GM19351 (cell line): ENCODE measurements around the gene MYG1.
A peak's percentile ranks its signal among the peaks of the same experiment; 100 is the strongest.
"Not testable (repeated sequence)": the region's sequence is repeated elsewhere in the genome, so short reads cannot be mapped to it uniquely, and the experiment has no call there.

Experiments used
- ATAC-seq: cut with Tn5 transposase; IDR thresholded peaks from one replicate; pipeline ENCODE4 v1.9.1; 2021; ENCODE audit warnings: mild to moderate bottlenecking, moderate library complexity; ENCODE audit not compliant: unreplicated experiment

The MYG1 gene

DNA sequence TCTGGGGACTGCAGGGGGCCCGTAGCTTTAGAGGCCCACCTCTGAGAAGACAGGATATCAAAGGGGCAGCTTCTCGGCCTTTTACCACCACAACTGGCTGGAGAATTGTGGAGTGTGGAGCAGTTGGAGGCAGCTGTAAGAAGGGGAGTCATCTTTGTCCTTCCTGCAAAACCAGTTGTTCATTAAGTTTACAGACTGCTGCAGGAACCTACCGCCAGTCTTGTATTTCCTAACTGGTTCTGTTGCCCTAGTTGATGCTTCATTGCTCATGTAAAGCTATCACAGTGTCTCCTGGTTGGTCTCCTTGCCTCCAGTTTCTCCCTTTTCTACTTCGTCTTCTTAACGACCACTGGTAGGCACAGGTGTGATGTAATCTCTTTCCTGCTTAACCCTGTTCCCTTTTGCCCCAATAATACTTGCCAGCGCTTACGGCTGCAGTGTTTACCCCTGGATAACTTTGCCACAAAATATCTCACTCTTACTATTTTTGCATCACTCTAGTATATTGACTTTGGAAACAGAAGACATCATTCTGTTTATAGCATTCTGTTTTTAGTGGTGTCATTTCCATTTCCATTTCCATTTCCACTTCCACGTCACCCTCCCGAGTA is 19.5 kb upstream of the MYG1 start:
- ATAC-seq: no peak

DNA sequence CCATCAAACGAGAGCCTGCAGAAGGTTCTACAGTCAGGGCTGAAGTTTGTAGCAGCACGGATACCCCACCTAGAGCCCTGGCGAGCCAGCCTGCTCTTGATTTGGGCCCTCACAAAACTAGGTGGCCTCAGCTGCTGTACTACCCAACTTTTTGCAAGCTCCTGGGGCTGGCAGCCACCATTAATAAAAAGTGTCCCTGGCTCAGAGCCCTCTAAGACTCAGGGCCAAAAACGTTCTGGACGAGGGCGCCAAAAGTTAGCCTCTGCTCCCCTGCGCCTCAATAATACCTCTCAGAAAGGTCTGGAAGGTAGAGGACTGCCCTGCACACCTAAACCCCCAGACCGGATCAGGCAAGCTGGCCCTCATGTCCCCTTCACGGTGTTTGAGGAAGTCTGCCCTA is 13.0 kb upstream of the MYG1 start:
- no peak for ATAC-seq

DNA sequence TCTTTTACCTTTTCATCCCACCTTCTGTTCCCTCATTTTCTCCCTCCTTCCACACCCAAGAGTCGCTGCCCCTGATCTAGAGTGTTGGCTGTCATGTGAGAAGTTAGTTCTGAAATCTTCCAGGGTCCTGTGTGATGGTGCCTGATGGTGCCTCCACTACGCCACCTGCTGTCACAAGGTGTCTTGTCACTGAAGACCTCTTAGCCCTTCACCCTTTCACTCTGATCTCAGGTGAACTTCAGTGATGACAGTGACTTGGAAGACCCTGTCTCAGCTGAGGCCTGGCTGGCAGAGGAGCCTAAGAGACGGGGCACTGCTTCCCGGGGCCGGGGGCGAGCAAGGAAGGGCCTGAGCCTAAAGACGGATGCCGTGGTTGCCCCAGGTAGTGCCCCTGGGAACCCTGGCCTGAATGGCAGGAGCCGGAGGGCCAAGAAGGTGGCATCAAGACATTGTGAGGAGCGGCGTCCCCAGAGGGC is 11.7 kb upstream of the MYG1 start:
- ATAC-seq: peak; percentile 53

DNA sequence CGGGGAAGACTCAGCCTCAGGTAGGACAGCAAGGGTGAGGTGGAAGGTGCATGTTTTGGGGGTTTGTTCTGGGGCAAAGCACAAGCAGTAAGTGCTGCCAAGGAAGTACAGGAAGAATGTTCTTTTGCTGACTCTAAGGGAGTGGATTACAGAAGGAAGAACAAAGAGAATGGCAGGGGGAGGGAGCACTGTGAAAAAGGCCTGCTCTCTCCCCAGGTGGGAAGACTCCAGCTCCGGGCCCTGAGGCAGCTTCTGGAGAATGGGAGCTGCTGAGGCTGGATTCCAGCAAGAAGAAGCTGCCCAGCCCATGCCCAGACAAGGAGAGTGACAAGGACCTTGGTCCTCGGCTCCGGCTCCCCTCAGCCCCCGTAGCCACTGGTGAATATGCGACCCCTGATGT is 11.2 kb upstream of the MYG1 start:
- ATAC-seq: no peak

DNA sequence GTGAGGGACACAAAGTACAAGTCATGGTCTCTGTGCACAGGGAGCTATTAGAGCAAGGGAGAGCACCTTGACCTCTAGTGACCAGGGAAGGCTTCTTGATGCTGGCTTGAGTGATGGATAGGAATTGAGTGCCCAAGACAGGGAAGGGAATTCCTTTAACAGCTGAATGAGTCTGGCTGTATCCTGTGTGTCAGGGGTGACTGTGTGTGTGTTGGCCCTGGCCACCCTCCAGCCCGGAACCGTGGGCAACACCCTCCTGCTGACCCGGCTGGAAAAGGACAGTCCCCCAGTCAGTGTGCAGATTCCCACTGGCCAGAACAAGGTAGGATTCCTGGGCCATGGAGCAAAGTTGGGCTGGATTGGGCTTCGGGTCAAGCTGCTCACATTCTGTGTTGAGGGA is 9.6 kb upstream of the MYG1 start:
- ATAC-seq: no peak

DNA sequence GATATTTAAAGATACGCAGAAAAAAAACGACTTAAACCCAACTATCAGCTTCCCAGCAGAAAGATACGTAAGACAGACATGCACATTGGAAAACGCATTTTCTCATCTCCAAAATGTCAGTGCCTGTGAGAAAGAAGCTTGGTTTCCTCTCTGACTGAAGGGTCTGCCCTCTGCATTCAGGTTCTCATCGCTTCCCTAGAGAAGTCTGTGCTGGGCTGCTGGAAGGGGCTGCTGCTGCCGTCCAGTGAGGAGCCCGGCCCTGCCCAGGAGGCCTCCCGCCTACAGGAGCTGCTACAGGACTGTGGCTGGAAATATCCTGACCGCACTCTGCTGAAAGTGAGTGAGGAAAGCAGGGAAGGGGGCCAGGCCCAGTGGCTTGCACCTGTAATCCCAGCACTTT is 8.8 kb upstream of the MYG1 start:
- no peak for ATAC-seq

DNA sequence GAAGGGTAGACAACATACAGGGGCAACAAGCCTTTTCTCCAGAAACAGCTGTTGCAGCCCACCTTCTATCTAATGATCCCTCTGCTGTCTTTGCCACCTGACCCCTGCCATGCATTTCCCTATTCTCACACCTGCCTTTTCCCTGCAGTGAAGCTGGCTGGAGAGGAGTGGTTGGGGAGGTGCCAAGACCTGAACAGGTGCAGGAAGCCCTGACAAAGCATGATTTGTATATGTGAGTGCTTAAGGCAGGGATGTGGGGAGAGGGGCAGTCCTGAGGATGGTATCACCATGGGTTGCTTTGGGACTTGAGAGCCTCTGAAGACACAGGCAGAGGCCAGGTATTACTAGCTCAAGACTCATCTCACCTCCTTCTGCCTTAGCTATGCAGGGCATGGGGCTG is 7.1 kb upstream of the MYG1 start:
- ATAC-seq: no peak

DNA sequence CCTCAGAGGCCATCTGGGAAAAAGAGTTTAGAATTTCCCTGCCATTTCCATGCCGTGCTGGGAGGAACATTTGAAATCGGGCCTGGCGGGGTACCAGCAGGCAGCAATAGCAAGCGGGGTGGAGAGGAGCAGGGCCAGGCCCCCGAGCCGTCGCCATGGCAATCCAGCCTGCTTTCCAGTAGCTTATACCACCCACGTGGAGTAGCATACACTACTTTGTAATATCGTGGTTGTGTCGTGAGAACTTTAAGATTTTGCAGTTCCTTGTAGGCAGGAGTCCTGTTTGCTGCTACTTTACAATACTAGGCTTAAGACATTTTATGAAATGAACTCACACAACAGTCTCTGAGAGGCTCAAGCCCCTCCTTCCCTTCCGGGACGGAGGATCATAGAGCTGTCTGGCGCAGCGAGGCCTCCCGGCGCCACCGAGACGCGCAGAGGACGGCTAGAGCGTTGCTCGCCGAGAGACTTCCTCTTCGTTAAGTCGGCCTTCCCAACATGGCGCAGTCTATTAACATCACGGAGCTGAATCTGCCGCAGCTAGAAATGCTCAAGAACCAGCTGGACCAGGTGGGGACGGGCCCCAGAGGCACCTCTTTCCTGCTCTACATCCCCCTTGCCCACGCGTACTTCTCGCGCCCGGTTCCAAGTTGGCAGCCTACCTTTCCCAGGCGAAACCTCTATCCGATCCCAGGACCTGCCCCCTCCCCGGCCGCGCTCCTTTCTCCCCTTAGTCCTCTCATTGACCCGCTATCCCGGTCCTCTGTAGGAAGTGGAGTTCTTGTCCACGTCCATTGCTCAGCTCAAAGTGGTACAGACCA is 4.2 kb upstream of the MYG1 start, which contains the start of gene PFDN5:
TSS of gene PFDN5 (plus strand) at position 473 of the 821 bp plus-strand sequence. CDS start at position 499, 26 bp downstream.
- peak; percentile 82 for ATAC-seq

DNA sequence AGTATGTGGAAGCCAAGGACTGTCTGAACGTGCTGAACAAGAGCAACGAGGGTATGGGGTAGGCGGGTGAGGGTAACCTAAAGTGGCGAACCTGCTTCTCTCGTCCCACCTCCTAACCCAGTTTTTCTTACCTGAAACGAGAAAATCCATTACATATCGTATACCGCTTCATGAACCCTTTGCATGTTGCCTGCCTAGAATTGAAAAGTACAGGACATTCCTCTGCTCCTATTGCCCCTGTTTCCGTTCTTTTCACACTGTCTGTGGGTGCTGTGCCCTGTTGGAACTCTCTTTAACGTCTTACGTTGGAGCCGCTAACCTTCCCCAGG is 3.6 kb upstream of the MYG1 start:
- ATAC-seq: no peak

DNA sequence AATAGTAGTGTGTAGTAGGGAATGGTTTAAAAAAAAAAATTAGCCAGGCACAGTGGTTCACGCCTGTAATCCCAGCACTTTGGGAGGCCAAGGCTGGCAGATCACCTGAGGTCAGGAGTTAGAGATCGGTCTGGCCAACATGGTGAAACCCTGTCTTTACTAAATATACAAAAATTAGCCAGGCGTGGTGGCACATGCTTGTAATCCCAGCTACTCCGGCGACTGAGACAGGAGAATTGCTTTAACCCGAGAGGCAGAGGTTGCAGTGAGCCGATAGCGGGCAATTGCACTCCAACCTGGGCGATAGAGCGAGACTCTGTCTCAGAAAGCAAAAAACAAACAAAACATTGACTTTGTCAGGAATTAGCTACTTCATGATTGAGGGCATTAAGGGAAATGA is 2.4 kb upstream of the MYG1 start:
- ATAC-seq: not testable (repeated sequence)

DNA sequence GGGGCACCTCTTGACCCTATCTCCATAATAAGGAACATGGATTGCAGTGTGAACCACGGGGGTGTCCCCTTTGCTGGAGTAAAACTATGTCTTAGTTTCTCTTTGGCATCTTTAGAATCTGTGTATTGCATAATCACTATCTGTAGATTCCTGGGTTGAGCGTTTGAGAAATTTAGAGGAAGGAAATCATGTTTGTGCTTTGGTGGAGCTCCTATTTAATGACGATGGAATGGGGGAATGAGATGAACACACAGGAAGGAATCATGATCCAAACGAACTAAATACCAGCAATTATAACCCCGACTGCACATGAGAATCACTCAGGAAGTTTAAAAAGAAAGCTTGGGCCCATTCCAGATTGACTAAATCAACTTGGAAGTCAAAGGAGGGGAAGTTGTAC is 1.3 kb upstream of the MYG1 start:
- ATAC-seq: no peak

DNA sequence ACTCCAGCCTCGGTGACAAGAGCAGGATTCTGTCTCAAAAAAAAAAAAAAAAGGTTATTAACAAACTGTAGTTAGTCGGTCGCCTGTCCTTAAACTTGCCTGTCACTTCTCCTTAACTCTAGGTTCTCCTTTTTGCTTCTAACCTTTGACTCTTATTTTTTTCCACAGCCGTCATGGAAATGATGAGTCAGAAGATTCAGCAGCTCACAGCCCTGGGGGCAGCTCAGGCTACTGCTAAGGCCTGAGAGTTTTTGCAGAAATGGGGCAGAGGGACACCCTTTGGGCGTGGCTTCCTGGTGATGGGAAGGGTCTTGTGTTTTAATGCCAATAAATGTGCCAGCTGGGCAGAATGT is 418 bp upstream of the MYG1 start:
- no peak for ATAC-seq

DNA sequence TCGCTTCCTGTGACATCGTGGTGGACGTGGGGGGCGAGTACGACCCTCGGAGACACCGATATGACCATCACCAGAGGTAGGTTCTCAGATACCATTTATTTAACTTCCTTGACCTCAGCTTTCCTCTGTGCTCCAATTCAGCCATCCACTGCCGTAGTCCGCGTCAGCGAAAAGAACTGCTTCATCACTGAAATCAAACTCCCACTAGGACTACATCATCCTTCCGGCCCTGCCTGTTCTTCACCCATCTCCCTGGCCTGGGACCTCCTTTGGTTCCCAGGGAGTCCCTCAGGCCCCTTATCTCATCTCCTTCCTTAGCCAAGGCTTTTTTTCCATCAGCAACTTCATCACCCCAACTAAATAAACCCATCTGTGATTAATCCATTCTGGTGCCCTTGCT is 692 bp downstream of the MYG1 start:
- ATAC-seq: no peak

DNA sequence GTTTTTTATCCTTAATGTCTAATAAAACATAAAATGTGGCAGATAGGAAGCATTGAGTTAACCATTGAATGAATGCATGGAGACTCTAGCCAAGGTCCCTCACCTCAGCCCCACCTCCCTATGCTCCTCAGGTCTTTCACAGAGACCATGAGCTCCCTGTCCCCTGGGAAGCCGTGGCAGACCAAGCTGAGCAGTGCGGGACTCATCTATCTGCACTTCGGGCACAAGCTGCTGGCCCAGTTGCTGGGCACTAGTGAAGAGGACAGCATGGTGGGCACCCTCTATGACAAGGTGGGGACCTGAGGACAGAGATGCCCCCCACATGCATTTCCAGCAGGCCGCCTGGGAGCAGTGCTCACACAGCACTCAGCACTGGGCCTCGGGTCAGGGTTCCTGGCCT is 3.4 kb downstream of the MYG1 start:
- ATAC-seq: no peak

DNA sequence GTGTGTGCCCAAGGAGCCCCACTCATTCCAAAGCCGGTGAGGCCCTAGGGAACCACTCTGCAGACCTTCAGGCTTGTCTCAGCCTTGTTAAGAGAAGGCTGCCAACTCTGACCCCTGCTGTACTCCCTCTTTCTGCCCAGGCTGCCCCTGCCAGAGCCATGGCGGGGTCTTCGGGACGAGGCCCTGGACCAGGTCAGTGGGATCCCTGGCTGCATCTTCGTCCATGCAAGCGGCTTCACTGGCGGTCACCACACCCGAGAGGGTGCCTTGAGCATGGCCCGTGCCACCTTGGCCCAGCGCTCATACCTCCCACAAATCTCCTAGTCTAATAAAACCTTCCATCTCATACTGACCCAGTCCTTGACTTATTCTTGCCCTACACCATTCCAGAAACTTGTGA is 7.3 kb downstream of the MYG1 start:
- no peak for ATAC-seq

DNA sequence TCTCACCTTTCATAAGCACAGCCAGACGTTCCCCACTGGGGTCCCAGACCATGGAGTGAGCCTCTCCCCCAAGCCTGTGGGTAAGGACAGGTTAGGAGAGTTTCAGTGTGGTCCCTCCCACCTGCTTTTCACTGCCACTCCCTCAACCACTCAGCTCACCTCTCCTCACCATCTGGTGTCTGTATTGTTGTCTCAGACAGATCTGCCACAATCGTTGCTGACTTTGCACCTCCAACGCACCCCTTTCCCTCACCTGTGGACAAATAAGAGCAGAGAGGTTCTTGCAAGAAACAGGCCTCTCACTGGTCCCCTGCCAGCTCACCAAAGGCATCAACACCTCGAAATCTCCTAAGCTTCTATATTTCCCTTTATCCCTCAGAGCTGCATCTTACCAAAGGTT is 8.8 kb downstream of the MYG1 start:
- ATAC-seq: no peak

DNA sequence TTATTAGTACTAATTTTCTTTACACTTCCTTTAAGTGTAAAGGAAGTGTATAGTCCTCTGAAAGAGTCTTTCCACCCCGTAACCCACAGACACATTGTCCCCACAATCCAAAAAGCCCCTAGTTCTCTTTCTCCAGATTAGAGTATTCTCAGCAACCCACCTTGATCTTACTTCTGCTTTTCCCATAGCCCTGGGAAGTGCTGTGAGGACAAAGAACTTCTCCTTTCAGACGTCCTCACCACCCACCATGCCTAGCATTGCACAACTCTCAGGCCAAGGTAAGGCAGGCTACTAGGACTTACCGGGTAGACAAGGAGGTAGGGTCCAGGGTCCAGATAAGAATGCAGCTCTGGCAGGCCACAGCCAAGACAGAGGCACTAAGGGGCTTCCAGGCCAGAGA is 14.5 kb downstream of the MYG1 start:
- ATAC-seq: no peak

DNA sequence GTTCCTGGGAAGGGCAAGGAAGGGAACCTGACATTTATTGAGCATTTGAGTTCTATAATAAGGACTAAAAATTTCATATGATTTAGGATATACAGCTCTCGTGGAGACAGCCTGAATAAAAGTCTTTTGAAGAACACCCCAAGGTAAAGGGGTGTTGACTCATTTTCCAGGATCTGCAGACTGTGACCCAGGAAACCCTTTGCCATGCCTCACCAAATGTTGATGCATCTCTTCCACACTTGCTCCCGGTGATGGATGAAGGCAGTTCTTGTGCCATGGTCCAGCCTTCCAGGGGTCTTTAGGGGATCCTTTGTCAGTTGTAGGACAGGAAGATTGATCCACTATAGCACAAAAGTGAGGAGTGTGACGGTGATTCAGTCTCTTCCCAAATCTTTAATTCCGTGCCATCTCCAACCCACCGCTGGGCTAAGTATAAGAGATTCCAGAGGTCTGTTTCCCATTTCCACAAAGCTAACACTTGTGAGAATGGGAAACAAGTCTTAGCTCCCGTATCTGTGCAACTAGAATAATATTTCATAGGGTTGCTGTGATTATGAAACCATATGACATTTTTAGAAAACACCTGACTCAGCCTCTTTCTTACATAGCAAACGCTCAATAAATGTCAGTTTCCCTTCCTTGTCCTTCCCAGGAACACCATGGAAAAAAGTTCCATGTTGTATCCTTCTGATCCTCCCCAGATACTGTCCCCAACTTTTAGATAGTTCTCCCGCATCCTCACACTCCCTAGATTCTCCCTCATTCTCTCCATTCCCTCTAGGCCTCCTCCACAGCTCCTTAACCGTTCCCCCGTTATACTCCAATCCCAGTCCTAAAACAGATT is 21.1 kb downstream of the MYG1 start:
- no peak for ATAC-seq

DNA sequence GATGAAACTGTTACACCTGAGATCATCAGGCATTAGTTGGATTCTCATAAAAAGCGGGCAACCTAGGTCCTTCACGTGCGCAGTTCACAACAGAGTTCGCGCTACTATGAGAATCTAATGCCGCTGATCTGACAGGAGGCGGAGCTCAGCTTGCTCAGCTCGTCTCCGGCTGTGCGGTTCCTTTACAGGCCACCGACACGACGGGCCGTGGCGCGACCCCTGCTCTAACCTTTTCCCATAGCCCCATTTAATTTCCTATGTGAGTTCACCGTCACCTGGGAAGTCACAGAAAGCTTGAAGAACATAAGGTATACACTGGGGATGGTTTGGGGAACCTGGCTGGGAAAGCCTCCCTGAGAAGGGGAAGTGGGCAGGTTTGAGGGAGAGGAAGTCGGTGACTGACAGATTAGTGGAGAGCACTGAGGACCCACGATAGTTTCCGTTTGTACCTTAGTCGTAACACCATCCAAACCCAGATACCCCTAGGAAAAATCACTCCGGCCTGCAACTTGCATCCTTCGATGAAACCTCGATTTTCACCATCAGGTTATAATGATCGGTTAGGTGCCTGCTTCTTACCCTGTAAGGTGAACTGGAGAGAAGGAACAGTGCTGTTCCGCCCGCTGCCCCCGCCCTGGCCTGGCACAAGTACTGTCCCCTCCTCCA is 24.8 kb downstream of the MYG1 start:
- peak; percentile 31 for ATAC-seq

DNA sequence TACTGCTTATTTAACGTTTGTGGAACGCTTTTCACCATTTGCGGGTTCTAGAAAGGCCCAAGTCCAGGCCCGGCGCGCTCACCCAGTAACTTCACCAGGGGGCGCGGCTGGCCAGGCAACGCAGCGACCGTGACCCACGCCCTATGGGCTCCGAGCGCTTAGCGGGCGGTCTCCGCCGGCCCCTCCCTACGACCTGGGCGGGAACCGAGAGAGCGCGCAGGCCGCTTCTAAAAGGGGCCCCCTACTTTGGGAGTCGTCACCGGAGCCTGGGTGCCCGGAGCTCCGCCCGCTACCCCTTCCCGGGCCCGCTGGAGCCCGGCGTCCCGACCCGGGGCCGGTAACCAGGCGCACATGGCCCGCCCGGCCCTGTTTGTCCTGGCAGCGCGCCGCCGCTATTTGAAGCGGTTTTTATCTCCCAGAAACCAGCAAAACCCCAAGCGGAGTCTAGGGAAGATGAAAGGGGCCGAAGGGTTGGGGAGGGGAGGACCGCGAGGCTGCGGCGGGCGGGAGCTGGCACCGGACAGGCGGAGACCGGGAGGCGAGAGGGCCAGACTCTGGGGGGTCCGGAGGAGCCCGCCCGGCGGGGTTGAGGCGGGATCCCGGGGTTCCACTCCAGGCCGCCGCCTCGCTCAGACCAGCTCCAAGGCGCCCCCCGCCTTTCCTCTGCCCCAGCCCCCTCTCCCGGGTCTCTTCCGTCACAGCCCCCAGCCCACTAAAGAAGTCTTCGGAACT is 25.4 kb downstream of the MYG1 start:
- ATAC-seq: peak; percentile 54
